HepG2 (cell line): ENCODE data around the gene KCNJ14. TPM values are rescaled to one million over a fixed set of nuclear protein-coding genes. Genes with fewer than 3 reads are reported as not detected.
A peak's percentile ranks its signal among the peaks of the same experiment; 100 is the strongest.

Experiments
- FOXC1 ChIP-seq: sonication (generic); formaldehyde crosslinking; IDR thresholded peaks from 2 replicates; pipeline ENCODE4 v1.8.0; 2022; ENCODE audit warnings: mild to moderate bottlenecking, missing genetic modification reagents, borderline replicate concordance
- HNRNPLL ChIP-seq: fragments of 200-400 bp; formaldehyde crosslinking; IDR thresholded peaks from 2 replicates; pipeline ENCODE4 v1.6.1; 2017; ENCODE audit warnings: mild to moderate bottlenecking, low read depth, low read length; ENCODE audit not compliant: poor library complexity, severe bottlenecking
- MIXL1 ChIP-seq: IDR thresholded peaks from 2 replicates; pipeline ENCODE4 v1.6.1; 2016
- NFIB ChIP-seq: sonication (generic); formaldehyde crosslinking; IDR thresholded peaks from 2 replicates; pipeline ENCODE4 v1.9.0; 2021; ENCODE audit warnings: missing genetic modification reagents, mild to moderate bottlenecking, borderline replicate concordance
- YEATS2 ChIP-seq: sonication (generic); formaldehyde crosslinking; IDR thresholded peaks from 2 replicates; pipeline ENCODE4 v1.4.0; 2020; ENCODE audit warnings: missing genetic modification reagents, borderline replicate concordance
- ZNF260 ChIP-seq: sonication (generic); formaldehyde crosslinking; IDR thresholded peaks from 2 replicates; pipeline ENCODE4 v1.4.0; 2020; ENCODE audit warnings: missing genetic modification reagents, low read depth, mild to moderate bottlenecking, borderline replicate concordance
- ZNF326 ChIP-seq: sonication (generic); formaldehyde crosslinking; IDR thresholded peaks from 2 replicates; pipeline ENCODE4 v1.4.0; 2020; ENCODE audit warnings: missing genetic modification reagents, borderline replicate concordance
- ZNF331 ChIP-seq: sonication (generic); formaldehyde crosslinking; IDR thresholded peaks from 2 replicates; pipeline ENCODE4 v1.4.0; 2020; ENCODE audit warnings: missing genetic modification reagents
- ZNF589 ChIP-seq: sonication (generic); formaldehyde crosslinking; conservative IDR thresholded peaks from 2 replicates; pipeline ENCODE4 v1.8.0; 2022; ENCODE audit warnings: mild to moderate bottlenecking, moderate library complexity, missing genetic modification reagents
- ZNF629 ChIP-seq: sonication (generic); formaldehyde crosslinking; conservative IDR thresholded peaks from 2 replicates; pipeline ENCODE4 v1.5.0; 2020; ENCODE audit warnings: missing genetic modification reagents
- ZNF713 ChIP-seq: sonication (generic); formaldehyde crosslinking; IDR thresholded peaks from 2 replicates; pipeline ENCODE4 v1.4.0; 2020; ENCODE audit warnings: mild to moderate bottlenecking, missing genetic modification reagents
- ZNF761 ChIP-seq: sonication (generic); formaldehyde crosslinking; conservative IDR thresholded peaks from 2 replicates; pipeline ENCODE4 v1.4.0; 2020; ENCODE audit warnings: mild to moderate bottlenecking, missing genetic modification reagents
- ZNF782 ChIP-seq: sonication (generic); formaldehyde crosslinking; IDR thresholded peaks from 2 replicates; pipeline ENCODE4 v1.4.0; 2020; ENCODE audit warnings: missing genetic modification reagents, mild to moderate bottlenecking, borderline replicate concordance
- polyA plus RNA-seq, 8 experiments: library from polyadenylated mRNA; depleted of rRNA in 3 of 8; stranded (reverse) in 7 of 8; unstranded in 1 of 8; fragments of >200 nt; fragmentation: Illumina TruSeq in 4 of 8; extraction: Trizol in 4 of 8; gene quantifications; 2 replicates each; pipeline versions ENCODE4 v1.2.1 to v1.2.3, GENCODE V29; 2011 to 2016; ENCODE audit warnings: low read depth in 4 of 8, missing spikeins in 1 of 8, mixed read lengths in 1 of 8; ENCODE audit not compliant: insufficient read depth in 1 of 8
- total RNA-seq, 5 experiments: library from RNA; depleted of rRNA; stranded (reverse); fragments of >200 nt; fragmentation: Illumina TruSeq; extraction: Trizol; gene quantifications; 2 replicates each; pipeline ENCODE4 v1.2.3, GENCODE V29; 2016; ENCODE audit warnings: low read depth in 1 of 5
- TF ChIP-seq, protein P1 (sequence below): sonication (generic); formaldehyde crosslinking; conservative IDR thresholded peaks from 2 replicates; pipeline ENCODE4 v1.8.0; 2022; ENCODE audit warnings: mild to moderate bottlenecking, moderate library complexity, missing genetic modification reagents
- TF ChIP-seq, protein P2 (sequence below): sonication (generic); formaldehyde crosslinking; IDR thresholded peaks from one replicate; pipeline ENCODE4 v1.5.1; 2020; ENCODE audit warnings: mild to moderate bottlenecking, missing genetic modification reagents; ENCODE audit errors: not compliant biosample characterization
- TF ChIP-seq, protein P3 (sequence below): sonication (generic); formaldehyde crosslinking; IDR thresholded peaks from 2 replicates; pipeline ENCODE4 v1.4.0; 2020; ENCODE audit warnings: mild to moderate bottlenecking, missing genetic modification reagents

KCNJ14 gene
- total and polyA plus RNA-seq, 2 of the 13 experiments (the other 11 are each of a cell fraction or from before 2014, with no cell fraction given), result 0.20 to 0.51 TPM

DNA sequence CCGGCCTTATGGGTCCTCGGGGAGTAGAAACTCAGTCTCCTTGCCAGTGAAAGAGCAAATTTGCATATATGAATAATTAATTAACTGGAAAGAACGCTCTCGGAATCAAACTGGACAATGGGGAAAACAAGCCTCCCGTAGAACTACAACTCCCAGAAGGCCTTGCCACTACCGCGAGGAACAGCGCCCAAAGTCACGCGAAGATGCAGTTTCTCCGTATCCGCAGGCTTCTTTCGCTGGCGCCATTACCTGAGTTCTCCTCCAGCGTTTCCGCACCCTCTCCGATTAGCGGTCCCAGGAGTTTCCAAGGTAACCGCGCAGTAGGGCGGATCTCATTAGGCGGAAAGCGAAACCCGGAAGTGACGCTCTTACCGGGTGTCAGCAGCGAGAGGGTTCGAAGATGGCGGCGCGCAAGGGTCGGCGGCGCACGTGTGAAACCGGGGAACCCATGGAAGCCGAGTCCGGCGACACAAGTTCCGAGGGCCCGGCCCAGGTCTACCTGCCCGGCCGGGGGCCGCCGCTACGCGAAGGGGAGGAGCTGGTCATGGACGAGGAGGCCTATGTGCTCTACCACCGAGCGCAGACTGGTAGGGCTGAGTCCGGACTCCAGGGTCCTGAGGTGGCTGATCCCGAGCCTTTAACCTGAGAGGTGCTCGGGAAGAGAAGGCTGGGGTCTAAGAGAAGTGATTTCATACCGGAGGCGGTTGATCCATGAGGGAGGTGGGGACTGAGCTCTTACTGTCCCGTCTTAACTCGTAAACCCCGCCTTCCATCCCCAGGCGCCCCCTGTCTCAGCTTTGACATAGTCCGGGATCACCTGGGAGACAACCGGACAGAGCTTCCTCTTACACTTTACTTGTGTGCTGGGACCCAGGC is 9.5 kb upstream of the KCNJ14 start, which contains the start of gene GRWD1 (continued):
- TF ChIP-seq, protein P1, sequence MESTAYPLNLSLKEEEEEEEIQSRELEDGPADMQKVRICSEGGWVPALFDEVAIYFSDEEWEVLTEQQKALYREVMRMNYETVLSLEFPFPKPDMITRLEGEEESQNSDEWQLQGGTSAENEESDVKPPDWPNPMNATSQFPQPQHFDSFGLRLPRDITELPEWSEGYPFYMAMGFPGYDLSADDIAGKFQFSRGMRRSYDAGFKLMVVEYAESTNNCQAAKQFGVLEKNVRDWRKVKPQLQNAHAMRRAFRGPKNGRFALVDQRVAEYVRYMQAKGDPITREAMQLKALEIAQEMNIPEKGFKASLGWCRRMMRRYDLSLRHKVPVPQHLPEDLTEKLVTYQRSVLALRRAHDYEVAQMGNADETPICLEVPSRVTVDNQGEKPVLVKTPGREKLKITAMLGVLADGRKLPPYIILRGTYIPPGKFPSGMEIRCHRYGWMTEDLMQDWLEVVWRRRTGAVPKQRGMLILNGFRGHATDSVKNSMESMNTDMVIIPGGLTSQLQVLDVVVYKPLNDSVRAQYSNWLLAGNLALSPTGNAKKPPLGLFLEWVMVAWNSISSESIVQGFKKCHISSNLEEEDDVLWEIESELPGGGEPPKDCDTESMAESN (CRISPR knock-in tag), result 0 out of 2 replicates have a peak, but pooled peaks have one; percentile 53
- TF ChIP-seq ZNF782 (CRISPR knock-in tag) (0 out of 2 replicates have a peak, but pooled peaks have one; percentile 52), HNRNPLL (peak; percentile 92), ZNF713 (no peak), YEATS2 (CRISPR knock-in tag) (peak; percentile 74; the same call in 1 of the 2 replicates), ZNF629 (CRISPR knock-in tag) (no peak), ZNF331 (CRISPR knock-in tag) (0 out of 2 replicates have a peak, but pooled peaks have one; percentile 19), NFIB (CRISPR knock-in tag) (no peak), ZNF589 (CRISPR knock-in tag) (no peak), MIXL1 (CRISPR knock-in tag) (no peak; the same call in 1 of the 2 replicates), FOXC1 (CRISPR knock-in tag) (no peak; the same call in 1 of the 2 replicates), ZNF761 (no peak), ZNF260 (CRISPR knock-in tag) (no peak), ZNF326 (CRISPR knock-in tag) (no peak)
- TF ChIP-seq, protein P2, sequence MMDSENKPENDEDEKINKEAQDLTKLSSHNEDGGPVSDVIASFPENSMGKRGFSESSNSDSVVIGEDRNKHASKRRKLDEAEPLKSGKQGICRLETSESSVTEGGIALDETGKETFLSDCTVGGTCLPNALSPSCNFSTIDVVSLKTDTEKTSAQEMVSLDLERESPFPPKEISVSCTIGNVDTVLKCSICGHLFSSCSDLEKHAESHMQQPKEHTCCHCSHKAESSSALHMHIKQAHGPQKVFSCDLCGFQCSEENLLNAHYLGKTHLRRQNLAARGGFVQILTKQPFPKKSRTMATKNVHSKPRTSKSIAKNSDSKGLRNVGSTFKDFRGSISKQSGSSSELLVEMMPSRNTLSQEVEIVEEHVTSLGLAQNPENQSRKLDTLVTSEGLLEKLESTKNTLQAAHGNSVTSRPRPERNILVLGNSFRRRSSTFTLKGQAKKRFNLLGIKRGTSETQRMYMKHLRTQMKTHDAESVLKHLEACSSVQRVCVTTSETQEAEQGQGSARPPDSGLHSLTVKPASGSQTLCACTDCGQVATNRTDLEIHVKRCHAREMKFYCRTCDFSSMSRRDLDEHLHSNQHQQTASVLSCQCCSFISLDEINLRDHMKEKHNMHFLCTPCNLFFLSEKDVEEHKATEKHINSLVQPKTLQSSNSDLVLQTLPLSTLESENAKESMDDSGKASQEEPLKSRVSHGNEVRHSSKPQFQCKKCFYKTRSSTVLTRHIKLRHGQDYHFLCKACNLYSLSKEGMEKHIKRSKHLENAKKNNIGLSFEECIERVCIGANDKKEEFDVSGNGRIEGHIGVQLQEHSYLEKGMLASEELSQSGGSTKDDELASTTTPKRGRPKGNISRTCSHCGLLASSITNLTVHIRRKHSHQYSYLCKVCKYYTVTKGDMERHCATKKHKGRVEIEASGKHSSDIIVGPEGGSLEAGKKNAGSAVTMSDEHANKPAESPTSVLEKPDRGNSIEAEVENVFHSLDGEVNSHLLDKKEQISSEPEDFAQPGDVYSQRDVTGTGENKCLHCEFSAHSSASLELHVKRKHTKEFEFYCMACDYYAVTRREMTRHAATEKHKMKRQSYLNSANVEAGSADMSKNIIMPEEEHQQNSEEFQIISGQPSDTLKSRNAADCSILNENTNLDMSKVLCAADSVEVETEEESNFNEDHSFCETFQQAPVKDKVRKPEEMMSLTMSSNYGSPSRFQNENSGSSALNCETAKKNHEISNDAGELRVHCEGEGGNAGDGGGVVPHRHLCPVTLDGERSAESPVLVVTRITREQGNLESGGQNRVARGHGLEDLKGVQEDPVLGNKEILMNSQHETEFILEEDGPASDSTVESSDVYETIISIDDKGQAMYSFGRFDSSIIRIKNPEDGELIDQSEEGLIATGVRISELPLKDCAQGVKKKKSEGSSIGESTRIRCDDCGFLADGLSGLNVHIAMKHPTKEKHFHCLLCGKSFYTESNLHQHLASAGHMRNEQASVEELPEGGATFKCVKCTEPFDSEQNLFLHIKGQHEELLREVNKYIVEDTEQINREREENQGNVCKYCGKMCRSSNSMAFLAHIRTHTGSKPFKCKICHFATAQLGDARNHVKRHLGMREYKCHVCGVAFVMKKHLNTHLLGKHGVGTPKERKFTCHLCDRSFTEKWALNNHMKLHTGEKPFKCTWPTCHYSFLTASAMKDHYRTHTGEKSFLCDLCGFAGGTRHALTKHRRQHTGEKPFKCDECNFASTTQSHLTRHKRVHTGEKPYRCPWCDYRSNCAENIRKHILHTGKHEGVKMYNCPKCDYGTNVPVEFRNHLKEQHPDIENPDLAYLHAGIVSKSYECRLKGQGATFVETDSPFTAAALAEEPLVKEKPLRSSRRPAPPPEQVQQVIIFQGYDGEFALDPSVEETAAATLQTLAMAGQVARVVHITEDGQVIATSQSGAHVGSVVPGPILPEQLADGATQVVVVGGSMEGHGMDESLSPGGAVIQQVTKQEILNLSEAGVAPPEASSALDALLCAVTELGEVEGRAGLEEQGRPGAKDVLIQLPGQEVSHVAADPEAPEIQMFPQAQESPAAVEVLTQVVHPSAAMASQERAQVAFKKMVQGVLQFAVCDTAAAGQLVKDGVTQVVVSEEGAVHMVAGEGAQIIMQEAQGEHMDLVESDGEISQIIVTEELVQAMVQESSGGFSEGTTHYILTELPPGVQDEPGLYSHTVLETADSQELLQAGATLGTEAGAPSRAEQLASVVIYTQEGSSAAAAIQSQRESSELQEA (CRISPR knock-in tag), result no peak
- TF ChIP-seq, protein P3, sequence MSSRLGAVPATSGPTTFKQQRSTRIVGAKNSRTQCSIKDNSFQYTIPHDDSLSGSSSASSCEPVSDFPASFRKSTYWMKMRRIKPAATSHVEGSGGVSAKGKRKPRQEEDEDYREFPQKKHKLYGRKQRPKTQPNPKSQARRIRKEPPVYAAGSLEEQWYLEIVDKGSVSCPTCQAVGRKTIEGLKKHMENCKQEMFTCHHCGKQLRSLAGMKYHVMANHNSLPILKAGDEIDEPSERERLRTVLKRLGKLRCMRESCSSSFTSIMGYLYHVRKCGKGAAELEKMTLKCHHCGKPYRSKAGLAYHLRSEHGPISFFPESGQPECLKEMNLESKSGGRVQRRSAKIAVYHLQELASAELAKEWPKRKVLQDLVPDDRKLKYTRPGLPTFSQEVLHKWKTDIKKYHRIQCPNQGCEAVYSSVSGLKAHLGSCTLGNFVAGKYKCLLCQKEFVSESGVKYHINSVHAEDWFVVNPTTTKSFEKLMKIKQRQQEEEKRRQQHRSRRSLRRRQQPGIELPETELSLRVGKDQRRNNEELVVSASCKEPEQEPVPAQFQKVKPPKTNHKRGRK (CRISPR knock-in tag), result no peak
